Measurements from ENCODE around the gene MNX1.

Gene MNX1

GRCh38 chr7:157011333-157012112 lies 1.1 kb upstream of the MNX1 start:
- TF ChIP-seq CTCF (IDR thresholded peaks at IDR 0.05): no peak

GRCh38 chr7:157009778-157010587 lies 480 bp downstream of the MNX1 start:
- TF ChIP-seq CTCF (IDR thresholded peaks at IDR 0.05): no peak

GRCh38 chr7:157009170-157009777 lies 1.2 kb downstream of the MNX1 start:
- no peak for TF ChIP-seq CTCF (IDR thresholded peaks at IDR 0.05)

GRCh38 chr7:157008206-157009169 lies 2.0 kb downstream of the MNX1 start:
- TF ChIP-seq CTCF (IDR thresholded peaks at IDR 0.05): no peak

GRCh38 chr7:157007470-157008066 lies 2.9 kb downstream of the MNX1 start:
- no peak for TF ChIP-seq CTCF (IDR thresholded peaks at IDR 0.05)

- TF ChIP-seq CTCF (IDR thresholded peaks at IDR 0.05): no peak
These were observed 3.5 kb downstream of the MNX1 start for GRCh38 chr7:157006829-157007469.

All from LNCAP (cell line).